ENCODE data around the gene MAGT1.
"Not testable (repeated sequence)": the region's sequence is repeated elsewhere in the genome, so short reads cannot be mapped to it uniquely, and the experiment has no call there.

Gene MAGT1

GRCh38 chrX:77875372-77875771 is 19.9 kb downstream of the MAGT1 start:
- ATAC-seq: no peak

GRCh38 chrX:77831544-77831943 is 63.7 kb downstream of the MAGT1 start:
- ATAC-seq: not testable (repeated sequence)

More at GRCh38 chrX:77875372-77875771, 19.9 kb downstream of the MAGT1 start:
- TF ChIP-seq SNAI2 (CRISPR knock-in tag; IDR thresholded peaks at IDR 0.05): no peak
- no peak for TF ChIP-seq BACH2 (CRISPR knock-in tag; IDR thresholded peaks at IDR 0.05; ENCODE audit: borderline replicate concordance)
- no peak for TF ChIP-seq OSR1 (CRISPR knock-in tag; IDR thresholded peaks at IDR 0.05)
- TF ChIP-seq ZFP30 (CRISPR knock-in tag; IDR thresholded peaks at IDR 0.05): no peak
- no peak for TF ChIP-seq GLIS3 (CRISPR knock-in tag; IDR thresholded peaks at IDR 0.05)
- no peak for TF ChIP-seq PATZ1 (CRISPR knock-in tag; IDR thresholded peaks at IDR 0.05; ENCODE audit: borderline replicate concordance)
- no peak for TF ChIP-seq ESRRG (CRISPR knock-in tag; IDR thresholded peaks at IDR 0.05)
- no peak for TF ChIP-seq ZNF565 (CRISPR knock-in tag; conservative IDR thresholded peaks at IDR 0.05; ENCODE audit: low read depth)
- TF ChIP-seq ZNF70 (CRISPR knock-in tag; IDR thresholded peaks at IDR 0.05): no peak
- no peak for TF ChIP-seq TCF4 (CRISPR knock-in tag; IDR thresholded peaks at IDR 0.05; ENCODE audit: borderline replicate concordance)
- TF ChIP-seq PPARA (CRISPR knock-in tag; IDR thresholded peaks at IDR 0.05; ENCODE audit: borderline replicate concordance): no peak
- TF ChIP-seq CSDC2 (CRISPR knock-in tag; IDR thresholded peaks at IDR 0.05): no peak
- no peak for TF ChIP-seq TSHZ2 (CRISPR knock-in tag; IDR thresholded peaks at IDR 0.05)
- TF ChIP-seq TOX (CRISPR knock-in tag; IDR thresholded peaks at IDR 0.05; ENCODE audit: borderline replicate concordance): no peak
- TF ChIP-seq ZC3H10 (CRISPR knock-in tag; IDR thresholded peaks at IDR 0.05): no peak
- TF ChIP-seq ARNTL (CRISPR knock-in tag; IDR thresholded peaks at IDR 0.05; ENCODE audit: borderline replicate concordance, low read depth): no peak

GRCh38 chrX:77821989-77822388 is 73.2 kb downstream of the MAGT1 start:
- not testable (repeated sequence) for ATAC-seq

- TF ChIP-seq ARNTL (CRISPR knock-in tag; IDR thresholded peaks at IDR 0.05; ENCODE audit: borderline replicate concordance, low read depth) (no peak), ZC3H10 (CRISPR knock-in tag; IDR thresholded peaks at IDR 0.05) (no peak)
- TF ChIP-seq, protein P1, sequence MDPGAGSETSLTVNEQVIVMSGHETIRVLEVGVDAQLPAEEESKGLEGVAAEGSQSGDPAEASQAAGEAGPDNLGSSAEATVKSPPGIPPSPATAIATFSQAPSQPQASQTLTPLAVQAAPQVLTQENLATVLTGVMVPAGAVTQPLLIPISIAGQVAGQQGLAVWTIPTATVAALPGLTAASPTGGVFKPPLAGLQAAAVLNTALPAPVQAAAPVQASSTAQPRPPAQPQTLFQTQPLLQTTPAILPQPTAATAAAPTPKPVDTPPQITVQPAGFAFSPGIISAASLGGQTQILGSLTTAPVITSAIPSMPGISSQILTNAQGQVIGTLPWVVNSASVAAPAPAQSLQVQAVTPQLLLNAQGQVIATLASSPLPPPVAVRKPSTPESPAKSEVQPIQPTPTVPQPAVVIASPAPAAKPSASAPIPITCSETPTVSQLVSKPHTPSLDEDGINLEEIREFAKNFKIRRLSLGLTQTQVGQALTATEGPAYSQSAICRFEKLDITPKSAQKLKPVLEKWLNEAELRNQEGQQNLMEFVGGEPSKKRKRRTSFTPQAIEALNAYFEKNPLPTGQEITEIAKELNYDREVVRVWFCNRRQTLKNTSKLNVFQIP (CRISPR knock-in tag; IDR thresholded peaks at IDR 0.05; ENCODE audit: borderline replicate concordance, low read depth): no peak
- no peak for ATAC-seq
Measured at GRCh38 chrX:77820091-77820727, 75.0 kb downstream of the MAGT1 start.

DNA sequence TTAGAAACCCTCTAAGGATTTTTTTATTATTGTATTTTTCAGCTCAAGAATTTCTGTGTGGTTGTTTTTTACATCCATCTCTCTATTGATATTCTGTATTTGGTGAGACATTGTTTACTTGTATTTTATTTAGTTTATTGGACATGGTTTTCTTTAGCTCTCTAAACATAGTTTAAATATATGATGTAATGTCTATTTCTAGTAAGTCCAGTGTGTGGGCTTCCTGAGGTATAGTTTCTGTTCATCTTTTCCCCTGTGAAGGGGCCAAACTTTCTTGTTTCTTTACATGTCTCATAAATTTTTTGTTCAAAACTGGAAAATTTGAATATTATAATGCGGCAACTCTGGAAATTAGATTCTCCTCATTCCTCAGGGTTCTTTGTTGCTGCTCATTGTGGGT is 81.0 kb downstream of the MAGT1 start:
- TF ChIP-seq TSHZ2 (CRISPR knock-in tag; IDR thresholded peaks at IDR 0.05): no peak
- no peak for TF ChIP-seq PATZ1 (CRISPR knock-in tag; IDR thresholded peaks at IDR 0.05; ENCODE audit: borderline replicate concordance)
- TF ChIP-seq CSRNP3 (CRISPR knock-in tag; IDR thresholded peaks at IDR 0.05): no peak
- no peak for TF ChIP-seq ZNF565 (CRISPR knock-in tag; conservative IDR thresholded peaks at IDR 0.05; ENCODE audit: low read depth)
- TF ChIP-seq, protein P2, sequence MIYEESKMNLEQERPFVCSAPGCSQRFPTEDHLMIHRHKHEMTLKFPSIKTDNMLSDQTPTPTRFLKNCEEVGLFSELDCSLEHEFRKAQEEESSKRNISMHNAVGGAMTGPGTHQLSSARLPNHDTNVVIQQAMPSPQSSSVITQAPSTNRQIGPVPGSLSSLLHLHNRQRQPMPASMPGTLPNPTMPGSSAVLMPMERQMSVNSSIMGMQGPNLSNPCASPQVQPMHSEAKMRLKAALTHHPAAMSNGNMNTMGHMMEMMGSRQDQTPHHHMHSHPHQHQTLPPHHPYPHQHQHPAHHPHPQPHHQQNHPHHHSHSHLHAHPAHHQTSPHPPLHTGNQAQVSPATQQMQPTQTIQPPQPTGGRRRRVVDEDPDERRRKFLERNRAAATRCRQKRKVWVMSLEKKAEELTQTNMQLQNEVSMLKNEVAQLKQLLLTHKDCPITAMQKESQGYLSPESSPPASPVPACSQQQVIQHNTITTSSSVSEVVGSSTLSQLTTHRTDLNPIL (CRISPR knock-in tag; IDR thresholded peaks at IDR 0.05; ENCODE audit: low read depth): no peak
- no peak for ATAC-seq
